ENCODE measurements around the gene PLG.
"Not testable (repeated sequence)": the region's sequence is repeated elsewhere in the genome, so short reads cannot be mapped to it uniquely, and the experiment has no call there.

The PLG gene

DNA sequence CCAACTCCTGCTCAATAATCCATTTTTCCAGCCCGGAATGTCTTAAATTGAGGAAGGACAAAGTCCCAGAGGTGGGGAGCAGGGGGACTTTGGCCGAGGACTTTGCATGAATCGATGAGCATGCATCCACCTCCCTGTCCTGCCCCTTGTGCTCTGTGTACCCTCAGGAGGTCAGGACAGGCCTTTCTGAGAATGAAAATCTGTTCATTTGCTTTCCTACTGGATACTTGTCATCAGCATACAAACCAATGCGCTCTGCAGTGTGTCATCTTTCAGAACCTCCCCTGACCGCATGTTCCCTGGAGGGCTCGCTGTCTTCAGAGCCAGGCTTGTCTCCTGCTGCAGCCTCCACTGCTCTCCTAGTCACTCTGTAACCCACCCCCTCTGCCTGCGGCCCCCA, 2.6 kb downstream of the PLG start:
- not testable (repeated sequence) for DNase-seq (ENCODE audit: low spot score)

DNA sequence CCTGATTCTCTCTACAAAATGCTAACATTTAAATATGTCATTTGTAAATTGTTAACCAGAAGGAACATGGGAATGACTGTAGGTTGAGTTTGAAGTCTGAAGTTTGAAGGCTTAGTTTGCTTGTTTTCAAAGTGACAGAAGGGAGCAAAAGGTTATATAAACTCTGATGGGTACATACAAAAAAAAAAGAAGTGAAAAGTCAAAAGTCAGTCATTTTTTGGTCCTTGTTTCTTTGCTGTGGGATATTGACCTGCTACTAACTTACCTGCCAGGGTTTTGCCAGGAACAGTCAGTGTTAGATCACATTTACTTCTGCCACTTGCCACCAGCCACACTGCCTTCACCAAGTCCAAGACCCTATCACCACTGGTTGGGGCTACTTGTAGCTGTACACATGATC, 6.9 kb downstream of the PLG start:
- DNase-seq (ENCODE audit: low spot score) = not testable (repeated sequence)

DNA sequence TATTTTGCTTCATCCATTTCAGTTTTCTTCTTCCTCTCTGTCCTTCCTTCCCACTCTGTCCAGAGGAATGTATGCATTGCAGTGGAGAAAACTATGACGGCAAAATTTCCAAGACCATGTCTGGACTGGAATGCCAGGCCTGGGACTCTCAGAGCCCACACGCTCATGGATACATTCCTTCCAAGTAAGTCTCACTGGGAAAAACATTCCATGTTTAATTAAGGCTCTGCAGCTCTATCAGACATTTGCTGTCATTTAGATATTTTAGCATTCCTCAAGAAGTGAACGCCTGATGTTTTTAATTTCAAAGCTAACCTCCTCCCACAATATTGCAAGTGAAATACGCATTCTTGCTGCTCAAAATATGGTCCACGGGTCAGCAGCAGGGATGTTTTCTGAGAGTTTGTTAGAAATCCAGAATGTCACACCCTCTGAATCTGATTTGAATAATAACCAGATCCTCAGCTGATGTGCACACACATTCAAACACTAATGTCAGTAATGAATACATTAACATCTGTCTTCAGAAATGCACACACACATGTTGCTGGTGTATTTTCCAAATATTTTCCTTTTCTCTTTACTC, 12.8 kb downstream of the PLG start:
- no peak for DNase-seq (ENCODE audit: low spot score)

DNA sequence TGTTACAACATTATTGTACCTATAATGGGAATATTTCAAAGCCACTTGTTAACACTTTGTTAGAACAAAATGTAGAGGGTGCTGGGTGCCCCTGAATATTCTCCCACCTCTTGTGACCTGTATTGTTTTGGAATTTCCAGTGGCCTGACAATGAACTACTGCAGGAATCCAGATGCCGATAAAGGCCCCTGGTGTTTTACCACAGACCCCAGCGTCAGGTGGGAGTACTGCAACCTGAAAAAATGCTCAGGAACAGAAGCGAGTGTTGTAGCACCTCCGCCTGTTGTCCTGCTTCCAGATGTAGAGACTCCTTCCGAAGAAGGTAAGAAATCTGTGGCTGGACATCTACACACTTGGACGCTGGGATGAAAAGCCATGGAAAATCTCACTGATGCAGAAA, 28.9 kb downstream of the PLG start:
- peak; percentile 11 for DNase-seq (ENCODE audit: low spot score)

DNA sequence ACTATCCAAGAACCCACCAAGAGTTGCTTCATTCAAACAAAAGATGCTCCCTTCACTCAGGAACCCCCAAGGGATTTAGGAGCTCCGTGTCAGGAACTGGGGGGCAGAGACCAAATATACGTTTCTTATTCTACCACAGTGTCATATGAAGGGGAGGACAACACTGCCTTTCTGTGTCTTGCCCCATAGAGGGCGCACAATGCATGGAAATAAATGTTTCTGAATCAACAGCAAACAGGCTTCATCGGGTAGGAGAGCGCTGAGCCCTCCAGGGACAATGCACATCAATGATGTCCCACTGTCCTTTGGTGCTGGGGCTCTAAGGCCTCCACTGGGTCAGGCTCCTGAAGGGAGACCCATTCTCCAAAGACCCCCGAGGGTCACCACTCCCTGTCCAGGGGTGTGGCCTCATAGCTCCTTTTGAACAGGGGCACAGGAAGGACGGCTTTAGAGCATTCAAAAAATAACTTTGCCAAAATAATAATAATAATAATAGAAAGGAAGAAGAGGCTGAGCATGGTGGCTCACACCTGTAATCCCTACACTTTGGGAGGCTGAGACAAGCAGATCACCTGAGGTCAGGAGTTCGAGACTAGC, 31.1 kb downstream of the PLG start:
- peak; percentile 57 for DNase-seq (ENCODE audit: low spot score)

DNA sequence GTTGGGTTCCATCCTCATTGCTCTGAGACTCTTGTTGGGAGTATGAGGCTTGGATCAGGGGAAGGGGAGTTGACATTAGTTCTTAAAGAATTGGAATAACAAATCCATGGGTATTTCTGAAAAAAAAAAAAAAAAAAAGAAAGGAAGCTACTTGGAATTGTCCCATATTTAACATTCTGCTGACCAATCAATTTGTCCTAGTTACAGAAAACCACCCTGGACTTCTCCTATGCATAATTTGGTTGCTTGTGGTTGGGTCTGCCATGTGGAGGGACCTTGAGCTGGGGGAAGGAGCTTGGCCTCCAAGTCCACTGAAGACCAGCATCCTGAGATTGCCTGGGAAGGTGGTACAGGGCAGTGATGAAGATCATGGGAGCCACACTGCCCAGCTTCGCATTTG, 32.6 kb downstream of the PLG start:
- no peak for DNase-seq (ENCODE audit: low spot score)

DNA sequence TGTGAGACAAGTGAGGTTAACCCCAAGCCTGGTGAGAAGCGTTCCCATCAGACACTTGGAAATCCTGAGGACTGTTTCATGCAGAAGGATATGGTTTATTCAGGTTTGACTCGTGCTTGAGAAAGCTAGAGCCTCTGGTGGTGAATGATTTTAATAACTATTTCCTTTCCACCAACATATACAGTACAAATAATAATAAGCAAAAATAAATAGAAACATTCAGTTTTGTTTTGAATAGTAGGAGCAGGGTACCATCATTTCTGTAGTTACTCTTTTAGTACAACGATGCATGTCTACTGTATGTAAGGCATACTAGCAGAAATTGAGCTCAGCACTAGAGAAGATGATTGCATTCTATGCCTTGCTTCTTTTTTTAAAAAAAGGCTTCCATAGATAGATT, 33.5 kb downstream of the PLG start:
- DNase-seq (ENCODE audit: low spot score) = no peak

DNA sequence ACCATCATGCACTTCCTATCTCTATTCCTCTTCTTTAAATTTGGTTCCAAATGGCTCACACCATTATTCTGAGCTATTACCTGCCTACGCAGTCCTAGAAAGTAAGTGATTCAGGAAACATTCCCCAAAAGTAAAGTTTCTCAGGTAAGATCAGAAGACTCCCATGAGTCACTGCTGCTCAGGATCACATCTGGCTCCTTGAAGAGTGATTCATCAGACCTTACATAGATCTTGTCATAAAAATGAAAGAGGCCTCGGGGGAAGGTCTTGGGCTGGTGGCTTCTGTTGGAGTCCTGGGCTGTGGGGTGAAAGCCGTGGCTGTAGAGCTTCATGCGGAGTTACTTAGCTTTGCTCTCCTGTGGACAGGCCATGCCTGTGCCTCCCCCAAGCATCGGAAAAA, 35.9 kb downstream of the PLG start:
- no peak for DNase-seq (ENCODE audit: low spot score)

DNA sequence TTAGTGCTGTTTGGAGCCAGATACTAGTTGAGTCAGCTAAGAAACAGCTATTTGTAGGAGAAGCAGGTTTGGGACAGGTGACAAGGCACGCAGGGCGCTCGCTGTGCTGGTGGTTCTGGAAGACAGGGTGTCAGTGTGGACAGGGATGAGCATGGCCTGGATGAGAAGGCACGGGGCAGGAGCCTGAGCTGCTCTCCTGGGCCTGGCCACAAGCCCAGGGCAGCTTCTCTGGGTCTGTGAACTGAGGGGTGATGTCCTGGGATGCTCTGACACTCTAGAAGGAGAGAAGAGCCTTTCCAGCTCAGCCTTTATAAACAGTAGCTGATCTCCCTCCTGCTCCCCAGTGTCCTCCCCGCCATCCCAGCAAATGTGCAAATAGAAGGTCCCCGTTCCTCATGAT, 37.9 kb downstream of the PLG start:
- DNase-seq (ENCODE audit: low spot score) = no peak

DNA sequence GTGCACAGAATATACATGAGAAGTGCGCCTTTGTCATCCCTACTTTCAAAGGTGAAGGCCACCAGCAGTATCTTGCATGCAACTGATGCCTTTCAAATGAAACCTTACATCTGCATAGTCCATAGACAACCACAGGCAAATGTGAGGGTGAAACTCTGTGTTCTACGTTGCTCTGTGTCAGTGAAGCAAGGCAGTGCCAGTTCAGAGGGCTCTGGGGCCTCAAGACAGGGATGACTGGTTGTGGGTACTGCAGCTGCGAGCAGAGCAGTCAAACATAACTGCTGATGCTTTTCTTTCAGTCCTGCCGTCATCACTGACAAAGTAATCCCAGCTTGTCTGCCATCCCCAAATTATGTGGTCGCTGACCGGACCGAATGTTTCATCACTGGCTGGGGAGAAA, 39.0 kb downstream of the PLG start:
- DNase-seq (ENCODE audit: low spot score) = not testable (repeated sequence)

DNA sequence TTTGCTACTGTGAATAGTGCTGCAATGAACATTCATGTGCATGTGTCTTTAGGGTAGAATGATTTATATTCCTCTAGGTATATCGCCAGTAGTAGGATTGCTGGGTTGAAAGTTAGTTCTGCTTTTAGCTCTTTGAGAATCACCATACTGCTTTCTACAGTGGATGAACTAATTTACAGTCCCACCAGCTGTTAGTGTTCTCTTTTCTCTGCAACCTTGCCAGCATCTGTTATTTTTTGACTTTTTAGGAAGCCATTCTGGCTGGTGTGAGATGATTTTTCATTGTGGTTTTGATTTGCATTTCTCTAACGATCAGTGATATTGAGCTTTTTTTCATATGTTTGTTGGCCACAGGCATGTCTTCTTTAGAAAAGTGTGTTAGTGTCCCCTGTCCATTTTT, 40.0 kb downstream of the PLG start:
- DNase-seq (ENCODE audit: low spot score) = no peak

DNA sequence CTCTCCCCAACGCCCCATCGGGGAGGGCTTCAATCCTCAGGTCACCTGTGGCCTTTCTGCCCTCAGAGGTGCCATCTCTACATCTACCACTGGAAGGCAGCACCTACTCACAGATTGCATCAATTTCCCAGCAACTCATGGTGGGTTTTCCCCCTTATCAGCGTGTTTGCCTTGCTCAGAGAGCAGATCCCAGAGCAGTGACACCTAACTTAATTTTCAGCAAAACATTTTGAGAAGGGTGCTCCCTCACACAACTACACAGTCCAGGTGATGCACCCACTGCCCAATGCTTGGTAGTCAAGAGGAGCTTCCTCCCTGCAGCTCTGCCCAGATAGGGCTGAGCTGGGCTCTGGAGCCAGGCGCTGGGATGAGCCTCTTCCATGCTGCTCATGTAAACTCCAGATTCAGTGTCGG, 48.2 kb downstream of the PLG start:
- DNase-seq (ENCODE audit: low spot score) = no peak

DNA sequence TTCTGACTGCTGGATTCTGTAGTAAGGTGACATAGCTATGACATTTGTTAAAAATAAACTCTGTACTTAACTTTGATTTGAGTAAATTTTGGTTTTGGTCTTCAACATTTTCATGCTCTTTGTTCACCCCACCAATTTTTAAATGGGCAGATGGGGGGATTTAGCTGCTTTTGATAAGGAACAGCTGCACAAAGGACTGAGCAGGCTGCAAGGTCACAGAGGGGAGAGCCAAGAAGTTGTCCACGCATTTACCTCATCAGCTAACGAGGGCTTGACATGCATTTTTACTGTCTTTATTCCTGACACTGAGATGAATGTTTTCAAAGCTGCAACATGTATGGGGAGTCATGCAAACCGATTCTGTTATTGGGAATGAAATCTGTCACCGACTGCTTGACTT, 51.2 kb downstream of the PLG start:
- DNase-seq (ENCODE audit: low spot score) = not testable (repeated sequence)

DNA sequence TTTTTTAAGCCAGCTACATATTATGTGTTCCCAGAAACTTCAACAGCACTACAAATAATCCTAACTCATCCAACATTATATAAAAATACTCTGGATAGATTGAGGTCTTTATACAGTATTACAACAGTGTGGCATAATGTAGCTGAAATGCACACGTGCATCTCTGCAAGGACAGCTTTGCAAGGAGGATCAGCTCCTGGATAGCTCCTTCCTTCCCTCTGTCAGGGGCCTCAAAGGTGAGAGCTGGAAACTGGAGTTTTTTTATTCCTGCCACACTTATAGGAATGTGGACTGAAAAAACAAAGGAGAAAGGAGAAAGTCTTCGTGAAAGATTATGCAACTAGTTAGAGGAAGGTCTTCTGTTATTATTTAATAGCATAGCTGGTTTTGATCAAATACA, 53.1 kb downstream of the PLG start:
- DNase-seq (ENCODE audit: low spot score) = no peak

DNA sequence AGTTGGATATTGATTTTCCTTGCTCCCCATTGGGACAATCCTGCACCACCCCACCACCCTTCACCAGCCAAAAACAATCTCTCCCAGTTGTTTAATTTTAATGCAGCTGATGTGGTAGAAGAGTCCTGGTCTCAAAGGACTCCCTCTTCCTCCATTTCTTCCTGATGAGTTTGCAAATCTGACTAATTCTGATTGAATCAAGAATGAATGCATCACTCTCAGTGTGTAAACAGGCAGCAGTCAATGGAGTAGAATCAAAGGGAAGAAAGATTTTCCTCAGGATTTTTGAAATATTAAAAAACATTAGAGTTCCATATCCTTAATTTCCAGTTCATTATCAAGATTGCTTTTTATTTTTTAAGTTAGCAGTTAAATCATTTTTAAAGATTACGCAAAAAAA, 54.0 kb downstream of the PLG start:
- no peak for DNase-seq (ENCODE audit: low spot score)

DNA sequence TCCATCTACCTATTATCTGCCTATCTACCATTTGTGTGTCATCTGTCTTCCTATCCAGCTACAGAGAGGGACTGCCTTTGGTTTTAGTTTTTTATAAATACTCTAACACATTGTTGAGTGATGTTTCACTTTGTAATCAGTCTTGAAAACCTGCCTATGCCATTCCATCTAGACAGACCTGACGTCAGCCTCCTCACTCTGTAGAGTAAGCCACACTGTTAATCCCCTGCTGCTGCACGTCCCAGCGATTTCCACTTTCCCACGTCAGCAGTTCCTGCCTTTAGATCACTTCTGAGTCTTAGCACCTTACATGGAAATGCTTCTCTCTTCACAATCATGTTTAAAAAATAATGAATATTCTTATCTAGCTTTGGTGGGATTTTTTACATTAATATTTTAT, 54.8 kb downstream of the PLG start:
- DNase-seq (ENCODE audit: low spot score) = no peak

DNA sequence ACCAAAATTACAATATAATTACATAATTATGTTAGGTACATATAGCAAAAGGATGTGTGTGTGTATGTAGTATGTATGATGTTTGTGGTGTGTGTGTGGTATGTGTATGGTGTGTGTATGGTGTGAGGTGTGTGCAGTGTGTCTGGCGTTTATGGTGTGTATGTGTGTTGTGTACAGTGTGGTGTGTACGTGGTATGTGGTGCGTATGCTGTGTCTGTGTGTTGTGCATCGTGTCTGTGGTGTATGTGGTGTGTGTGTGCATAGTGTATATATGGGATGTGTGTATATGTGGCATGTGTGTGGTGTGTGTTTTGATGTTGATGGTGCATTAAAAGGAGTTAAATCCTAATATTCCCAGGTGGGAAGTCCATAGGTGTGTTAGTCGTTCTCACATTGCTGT, 62.8 kb downstream of the PLG start:
- DNase-seq (ENCODE audit: low spot score) = no peak

DNA sequence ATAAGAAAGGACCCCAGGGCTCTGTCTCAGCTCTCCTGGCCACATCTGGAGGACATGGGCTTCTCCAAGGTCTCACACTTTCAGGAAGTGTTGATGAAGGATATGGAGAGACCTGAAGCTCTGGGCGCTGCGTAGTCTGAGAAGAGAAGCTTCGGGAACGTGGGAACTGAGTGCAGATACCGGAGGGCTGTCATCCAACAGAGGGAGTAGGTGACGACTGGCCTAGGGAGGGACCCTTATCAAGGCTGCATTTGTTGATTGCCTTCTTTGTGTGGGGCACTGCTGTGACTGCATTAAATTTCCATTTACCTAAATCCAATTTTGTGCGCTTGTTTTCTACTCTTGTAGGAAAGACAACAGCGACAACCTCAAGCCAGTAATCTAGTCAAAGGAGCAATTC, 63.4 kb downstream of the PLG start:
- DNase-seq (ENCODE audit: low spot score) = no peak

DNA sequence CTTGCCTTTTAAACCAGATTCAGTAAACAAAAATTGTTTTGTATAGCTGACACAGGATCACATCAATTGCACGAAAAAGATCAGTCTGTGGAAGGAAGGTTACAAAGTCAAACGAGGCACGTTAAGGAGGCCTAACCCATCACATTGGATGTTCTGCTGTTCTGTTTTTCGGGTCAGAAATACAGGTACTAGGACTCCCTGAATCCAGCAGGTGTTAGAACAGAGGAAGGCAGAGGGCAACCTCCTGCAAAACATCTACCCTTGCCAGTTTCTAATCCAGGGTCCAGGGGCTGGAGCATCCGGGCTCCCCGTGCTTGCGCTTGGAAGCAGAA, 64.6 kb downstream of the PLG start:
- no peak for DNase-seq (ENCODE audit: low spot score)

DNA sequence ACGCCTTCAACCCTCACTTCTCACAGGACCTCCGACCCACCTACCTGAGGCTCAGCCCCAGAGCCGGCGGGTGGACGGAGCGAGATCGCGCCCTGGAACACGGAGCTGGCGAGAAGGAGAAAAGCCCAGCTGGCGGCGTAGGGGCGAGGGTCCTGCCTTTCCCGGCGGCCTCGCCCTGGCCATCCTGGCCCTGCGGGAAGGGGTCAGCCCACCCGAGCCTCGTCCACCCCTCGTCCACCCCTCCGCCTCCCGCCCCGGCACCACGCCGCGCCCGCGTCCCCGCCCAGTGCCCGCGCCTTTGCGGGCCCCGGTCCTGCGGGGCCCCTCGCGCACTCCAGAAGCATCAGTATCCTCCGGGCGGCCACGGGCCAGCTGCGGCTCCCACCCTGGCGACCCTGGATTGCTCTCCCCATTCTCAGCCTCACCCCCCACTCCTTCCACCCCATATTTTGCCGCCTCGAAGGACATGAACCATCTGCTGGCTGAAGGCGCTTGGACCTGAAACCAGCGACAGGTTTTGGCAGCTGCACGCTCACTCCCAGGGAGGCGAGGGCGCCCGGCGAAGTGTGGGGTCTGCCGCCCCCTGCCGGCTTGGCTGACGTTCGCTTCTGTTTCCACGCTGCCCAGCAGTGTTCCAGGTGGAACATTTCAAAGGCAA, 65.1 kb downstream of the PLG start:
- no peak for DNase-seq (ENCODE audit: low spot score)

DNA sequence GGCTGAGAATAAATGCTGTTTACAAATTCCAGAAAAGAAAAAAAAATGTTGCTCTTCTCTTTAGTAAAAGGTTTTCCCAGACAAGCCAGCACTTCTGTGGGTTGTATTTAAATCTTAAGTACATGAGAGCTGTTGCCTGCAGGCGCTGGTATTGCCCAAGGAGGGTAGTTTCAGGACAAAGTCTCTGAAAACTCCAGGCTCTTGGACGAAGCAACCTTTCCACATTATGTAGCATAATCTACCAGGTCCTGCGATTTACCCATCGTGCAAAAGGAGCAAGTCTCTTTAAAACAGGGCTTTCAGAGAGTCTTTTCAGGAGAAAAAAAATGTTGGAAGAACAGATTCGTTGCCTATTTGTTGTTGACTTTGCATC, 65.6 kb downstream of the PLG start:
- no peak for DNase-seq (ENCODE audit: low spot score)

DNA sequence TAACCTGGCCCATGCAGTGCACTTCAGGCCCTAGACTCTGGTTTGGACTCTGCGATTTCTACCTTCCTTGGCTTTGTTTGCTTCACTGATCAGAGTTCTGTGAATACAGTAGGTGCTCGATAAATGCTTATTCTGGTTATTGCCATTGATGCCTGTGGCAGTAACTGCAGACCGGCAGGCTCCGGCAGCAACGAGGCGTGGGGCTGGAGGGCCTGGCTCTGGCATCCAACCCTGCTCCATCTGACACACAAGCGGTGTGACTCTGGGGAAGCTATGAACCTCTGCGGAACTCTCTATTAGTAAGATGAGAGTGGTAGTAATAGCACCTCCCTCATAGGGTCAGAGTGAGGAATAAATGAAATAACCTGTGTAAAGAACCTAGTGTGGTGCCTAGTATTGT, 66.1 kb downstream of the PLG start:
- no peak for DNase-seq (ENCODE audit: low spot score)

DNA sequence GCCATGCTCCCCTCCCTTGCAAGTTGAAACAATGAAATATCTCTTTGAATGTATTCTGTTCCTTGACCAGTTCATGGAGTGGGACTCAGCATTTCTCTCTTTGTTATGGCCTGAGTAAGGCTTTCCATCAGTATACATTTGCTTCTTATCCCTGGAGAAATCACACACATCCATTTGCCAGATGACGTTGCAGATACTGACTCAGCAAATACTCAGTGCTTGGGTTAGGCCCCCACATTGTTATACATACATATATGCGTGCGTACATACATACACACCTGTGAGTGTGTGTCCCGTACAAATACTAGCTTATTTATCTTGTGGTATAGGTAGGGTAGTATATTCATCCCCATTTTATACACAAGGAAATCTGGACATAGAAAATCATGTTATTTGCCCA, 72.4 kb downstream of the PLG start:
- DNase-seq (ENCODE audit: low spot score) = no peak

Measured in RKO (cell line).